Measurements from ENCODE around the gene MGARP.

Gene MGARP

GRCh38 chr4:139243448-139244365 is 36.3 kb downstream of the MGARP start:
- no peak for DNase-seq (ENCODE audit: low spot score)

DNA sequence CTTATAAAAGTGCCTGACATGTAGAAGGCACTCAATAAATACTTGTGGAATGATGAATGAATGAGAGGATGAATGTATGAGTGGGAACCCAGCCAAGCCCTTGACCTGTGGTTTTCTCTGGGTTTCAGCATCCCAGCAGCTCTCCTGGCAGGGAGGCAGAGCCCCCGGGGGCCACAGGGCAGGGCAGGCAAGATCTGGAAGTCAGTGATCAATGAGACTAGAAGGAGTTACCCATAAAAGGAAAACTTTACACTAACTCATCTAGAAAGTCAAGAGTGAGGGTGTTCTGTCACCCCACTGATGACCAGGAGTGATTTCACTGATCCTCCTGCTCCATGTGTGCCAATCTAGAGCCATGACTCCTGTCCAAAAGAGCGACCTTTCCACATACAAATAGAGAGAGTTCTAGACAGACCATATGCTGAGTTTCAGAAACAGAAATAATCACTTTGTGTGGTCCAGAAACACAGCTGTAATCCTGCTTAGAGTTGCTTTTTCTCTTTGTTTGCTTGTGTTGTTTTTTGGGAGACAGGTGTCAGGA is 37.4 kb downstream of the MGARP start:
- DNase-seq (ENCODE audit: low spot score), result no peak

GRCh38 chr4:139241784-139242151 is 38.3 kb downstream of the MGARP start:
- no peak for DNase-seq (ENCODE audit: low spot score)

DNA sequence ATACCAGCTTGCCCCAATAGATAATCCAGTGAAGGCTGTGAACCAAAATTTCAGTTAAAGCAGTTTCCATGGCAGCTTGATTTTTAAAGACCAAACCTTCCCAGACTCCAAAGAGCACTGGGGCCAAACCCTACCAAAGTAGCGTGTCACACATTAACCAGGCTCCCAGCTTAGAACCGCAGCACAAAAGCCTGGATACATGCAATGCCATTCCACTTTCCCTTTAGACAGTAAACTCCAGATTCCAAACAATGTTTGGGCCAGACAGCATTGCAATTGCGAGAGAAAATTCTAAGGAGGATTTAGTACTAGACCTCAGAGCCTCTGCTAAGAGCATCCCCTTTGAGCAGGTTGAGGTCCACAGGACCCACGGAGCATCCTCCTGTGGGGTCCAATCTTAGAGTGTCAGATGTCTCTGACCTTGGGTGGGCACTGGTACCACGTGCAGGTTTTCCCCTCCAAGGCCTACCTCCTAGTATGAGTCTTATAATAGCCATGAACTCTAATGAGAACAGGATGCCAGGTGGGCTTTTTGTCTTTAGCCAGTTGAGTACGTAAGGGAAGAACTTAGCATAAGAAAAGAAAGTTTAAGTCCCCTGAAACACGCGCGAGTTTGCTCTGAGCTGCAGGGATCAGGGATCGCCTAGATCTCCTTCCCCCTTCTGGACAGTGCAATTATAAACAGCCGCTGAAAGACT is 38.8 kb downstream of the MGARP start:
- no peak for DNase-seq (ENCODE audit: low spot score)

DNA sequence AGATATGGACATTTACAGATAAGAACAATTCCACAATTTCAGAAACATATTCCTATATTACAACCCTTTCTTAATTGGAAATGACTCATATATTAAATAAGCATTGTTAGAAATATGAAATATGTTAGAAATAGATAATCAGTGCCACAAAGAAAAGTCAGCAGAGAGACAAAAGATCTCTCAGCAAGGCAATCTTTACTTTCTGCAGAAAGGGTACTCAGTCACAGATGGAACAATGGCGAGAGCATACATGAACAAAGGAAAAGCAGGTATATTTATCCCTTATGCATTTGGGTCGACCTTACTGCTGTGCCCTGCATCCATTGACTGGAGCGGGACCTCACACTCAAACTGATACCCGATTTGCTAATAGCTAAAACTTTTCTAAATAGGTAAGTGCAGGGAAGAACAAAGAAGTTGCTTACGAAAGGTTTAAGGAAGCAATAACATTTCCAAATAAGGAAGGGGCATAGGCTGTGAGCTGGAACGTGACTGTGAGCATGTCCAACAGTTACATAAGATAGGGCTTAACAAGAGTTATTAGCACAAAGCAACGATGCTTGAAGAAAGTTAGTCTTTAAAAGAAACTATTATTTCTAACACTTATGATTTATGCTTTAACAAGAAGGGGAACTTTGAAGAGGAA is 40.8 kb downstream of the MGARP start:
- no peak for DNase-seq (ENCODE audit: low spot score)

DNA sequence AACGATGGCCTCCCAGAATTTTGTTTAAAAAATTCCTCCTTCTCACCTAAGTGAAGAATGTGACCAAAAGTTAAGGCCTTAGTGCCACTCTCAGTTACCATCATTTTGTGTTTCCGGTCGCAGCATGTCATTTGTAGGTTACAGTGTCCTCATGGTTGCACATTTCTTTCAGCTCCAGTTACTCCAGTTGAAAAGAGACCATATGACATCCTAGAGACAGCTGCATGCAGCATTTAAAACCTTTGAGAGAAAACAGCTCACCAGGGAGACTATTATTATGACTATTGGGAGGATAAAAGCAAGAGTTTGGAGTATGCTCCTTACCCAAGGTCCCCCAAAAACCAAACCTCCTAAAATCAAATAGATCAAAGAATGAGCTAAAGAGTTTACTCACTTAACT is 45.8 kb downstream of the MGARP start:
- no peak for DNase-seq (ENCODE audit: low spot score)

DNA sequence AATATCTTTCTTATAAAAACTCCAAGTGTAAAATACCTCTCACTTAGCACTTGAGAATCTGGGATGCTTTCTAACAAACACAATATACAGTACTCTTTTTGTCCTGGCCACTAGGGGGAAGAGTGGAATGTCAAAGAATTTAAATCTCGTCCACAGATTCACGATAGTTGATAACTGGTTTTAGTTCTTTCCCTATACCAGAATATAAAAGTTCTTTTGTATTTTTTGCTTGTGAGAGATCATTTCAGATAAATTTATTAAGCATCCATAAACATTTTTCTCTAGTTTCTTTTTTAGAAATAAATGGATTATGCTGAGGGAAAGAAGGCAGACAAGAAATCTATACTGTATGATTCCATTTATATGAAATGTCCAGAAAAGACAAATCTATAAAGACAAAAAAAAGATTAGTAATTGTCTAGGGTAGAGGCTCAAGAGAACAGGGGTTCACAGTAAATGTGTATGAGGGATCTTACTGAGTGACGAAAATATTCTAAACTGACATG is 50.4 kb downstream of the MGARP start:
- DNase-seq (ENCODE audit: low spot score), result peak; percentile 49

DNA sequence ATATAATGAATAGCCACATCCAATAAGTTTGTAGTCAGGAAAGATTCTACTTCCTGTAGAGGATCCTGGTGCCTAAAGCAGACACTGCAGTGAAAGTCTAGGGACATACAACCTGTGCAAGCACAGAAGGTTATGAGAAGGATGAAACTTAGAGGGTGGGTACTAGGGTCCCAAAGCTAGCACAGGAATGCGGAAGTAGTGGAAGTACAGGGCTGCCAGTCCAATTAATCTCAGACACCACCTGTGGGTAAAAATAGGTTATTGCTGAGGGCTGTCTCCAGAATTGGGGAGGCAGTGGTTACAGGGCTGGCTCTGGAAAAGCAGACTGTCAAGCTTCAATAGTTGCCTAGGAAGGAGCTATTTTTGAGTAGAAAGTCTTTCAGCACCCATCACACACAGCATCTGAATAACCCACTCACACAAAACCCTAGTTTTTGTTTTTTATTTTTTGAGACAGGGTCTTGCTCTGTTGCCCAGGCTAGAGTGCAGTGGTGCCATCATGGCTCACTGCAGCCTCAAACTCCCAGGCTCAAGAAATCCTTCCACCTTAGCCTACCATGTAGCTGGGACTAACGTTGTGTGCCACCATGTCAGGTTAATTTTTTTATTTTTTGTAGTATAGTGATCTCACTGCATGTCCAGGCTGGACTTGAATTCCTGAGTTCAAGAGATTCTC is 52.2 kb downstream of the MGARP start:
- no peak for DNase-seq (ENCODE audit: low spot score)

GRCh38 chr4:139223682-139224317 is 56.2 kb downstream of the MGARP start:
- DNase-seq (ENCODE audit: low spot score), result no peak

GRCh38 chr4:139222215-139222614 is 57.8 kb downstream of the MGARP start:
- DNase-seq (ENCODE audit: low spot score), result no peak

DNA sequence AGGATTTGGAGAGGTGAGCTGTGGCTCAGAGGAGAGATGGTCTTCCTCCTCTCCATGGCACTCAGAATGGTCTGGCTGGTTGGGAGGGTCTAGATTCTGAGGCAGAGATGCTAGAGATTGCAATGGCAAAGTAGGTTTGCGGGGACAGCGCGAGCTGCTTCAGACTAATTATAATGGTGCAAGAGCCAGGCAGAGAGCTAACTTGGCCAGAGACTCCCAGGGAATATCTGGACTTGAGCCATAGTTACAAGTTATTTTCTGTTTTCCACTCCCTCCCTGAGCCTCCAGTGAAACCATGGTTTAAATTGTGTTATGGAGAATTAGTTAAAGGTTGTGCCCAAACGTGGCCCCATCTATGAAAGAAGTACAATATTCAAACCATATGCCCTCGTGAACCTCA is 58.3 kb downstream of the MGARP start:
- no peak for DNase-seq (ENCODE audit: low spot score)

DNA sequence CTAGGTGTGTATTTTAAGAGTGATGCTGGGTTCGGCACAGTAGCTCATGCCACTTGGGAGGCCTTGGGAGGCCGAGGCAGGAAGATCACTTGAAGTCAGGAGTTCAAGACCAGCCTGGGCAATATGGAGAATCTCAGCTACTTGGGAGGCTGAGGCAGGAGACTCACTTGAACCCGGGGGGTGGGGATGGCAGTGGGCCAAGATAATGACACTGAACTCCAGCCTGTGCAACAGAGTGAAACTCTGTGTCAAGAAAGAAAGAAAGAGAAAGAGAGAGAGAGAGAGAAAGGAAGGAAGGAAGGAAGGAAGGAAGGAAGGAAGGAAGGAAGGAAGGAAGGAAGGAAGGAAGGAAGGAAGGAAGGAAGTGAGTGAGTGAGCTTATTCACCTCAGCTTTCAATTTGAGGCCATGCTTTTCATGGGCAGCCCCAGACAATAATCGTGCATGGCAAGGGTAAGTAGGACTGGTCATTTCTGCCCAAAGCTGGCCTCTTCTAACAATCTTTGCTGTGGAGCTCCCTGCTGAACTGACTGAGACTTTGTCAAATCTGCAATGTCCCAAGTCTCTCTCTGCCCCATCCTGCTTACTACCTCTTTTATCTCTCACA is 60.5 kb downstream of the MGARP start:
- DNase-seq (ENCODE audit: low spot score), result no peak

All from kidney capillary endothelial cell (primary cell).